Lower lobe of right lung (tissue), 2 donors: Measurements from ENCODE around the gene RNF31. TPM values are rescaled to one million over a fixed set of nuclear protein-coding genes. Genes with fewer than 3 reads are reported as not detected.
A peak's percentile ranks its signal among the peaks of the same experiment; 100 is the strongest.

Experiments used
- ATAC-seq, 2 donors: fragments of 200-7000 bp; cut with Tn5 transposase; one replicate each; pipeline ENCODE4 v1.9.1; 2020 to 2022; ENCODE audit warnings: mild to moderate bottlenecking in 2 of 2, moderate library complexity in 2 of 2
- DNase-seq: peaks from one replicate; pipeline ENCODE4 v3.0.0-alpha.2; 2020
- H3K27ac ChIP-seq: fragments of 200-600 bp; one replicate; pipeline ENCODE4 v1.8.0; 2022
- H3K27me3 ChIP-seq: fragments of 200-600 bp; one replicate; pipeline ENCODE4 v1.8.0; 2022; ENCODE audit warnings: low read depth
- H3K36me3 ChIP-seq: fragments of 200-600 bp; one replicate; pipeline ENCODE4 v1.8.0; 2022; ENCODE audit warnings: mild to moderate bottlenecking
- H3K4me1 ChIP-seq: fragments of 200-600 bp; one replicate; pipeline ENCODE4 v1.8.0; 2022
- H3K4me3 ChIP-seq: fragments of 200-600 bp; one replicate; pipeline ENCODE4 v1.8.0; 2022; ENCODE audit warnings: mild to moderate bottlenecking
- H3K9me3 ChIP-seq: fragments of 200-600 bp; one replicate; pipeline ENCODE4 v1.8.0; 2022
- CTCF ChIP-seq: fragments of 200-600 bp; IDR thresholded peaks from one replicate; pipeline ENCODE4 v1.8.0; 2022; ENCODE audit warnings: antibody characterized with exemption, mild to moderate bottlenecking
- intact Hi-C: fragments of 100-400 bp; cut with DNase I; formaldehyde crosslinking; loops from one replicate; pipeline ENCODE4 v1.11.0; 2022
- total RNA-seq: library from RNA; stranded (reverse); fragmentation: NEBNext Ultra II Directional; extraction: Animal tissue kit (Norgen Biotek cat#: 25700); gene quantifications from one replicate; pipeline ENCODE4 v1.2.1, GENCODE V29; 2021
- donor health status: DM: no; HTN: yes; CAD: no; lungs with severe emphysema.

Gene RNF31
- total RNA-seq, 1 donor from 2014 or later = 67.3 TPM

- H3K9me3 ChIP-seq = no peaks in the 10 kb centered on the region
These were observed 38.9 kb upstream of the RNF31 start for GRCh38 chr14:24108336-24108874.

GRCh38 chr14:24110060-24110459 lies 37.2 kb upstream of the RNF31 start:
- no peak overlapping the region for H3K4me3 ChIP-seq
- no peaks in the 10 kb centered on the region for H3K36me3 ChIP-seq
- peak overlapping the region; percentile 61 for H3K27ac ChIP-seq
- peak; percentile 59 for DNase-seq
- peaks cover 27% of the 10 kb centered on the region for H3K4me1 ChIP-seq
- H3K27me3 ChIP-seq = no peaks in the 10 kb centered on the region
- intact Hi-C loops = no loop called here
- H3K9me3 ChIP-seq = no peaks in the 10 kb centered on the region
- ATAC-seq = no peak
- no peak for TF ChIP-seq CTCF

More at GRCh38 chr14:24108336-24108874, 38.9 kb upstream of the RNF31 start:
- ATAC-seq (no peak), DNase-seq (no peak)
- Histone ChIP-seq H3K27ac (peak overlapping the region; percentile 61), H3K27me3 (no peaks in the 10 kb centered on the region), H3K36me3 (peaks cover 5% of the 10 kb centered on the region), H3K4me3 (no peak overlapping the region), H3K4me1 (peaks cover 27% of the 10 kb centered on the region)
- intact Hi-C loops = no loop called here
- no peak for TF ChIP-seq CTCF

- Histone ChIP-seq H3K9me3 (no peaks in the 10 kb centered on the region), H3K4me1 (peaks cover 30% of the 10 kb centered on the region), H3K36me3 (no peaks in the 10 kb centered on the region), H3K27ac (no peak overlapping the region), H3K27me3 (no peaks in the 10 kb centered on the region), H3K4me3 (no peak overlapping the region)
- no peak for TF ChIP-seq CTCF
- intact Hi-C loops = no loop called here
- DNase-seq (no peak), ATAC-seq (no peak)
These were observed 36.8 kb upstream of the RNF31 start for GRCh38 chr14:24110523-24110922.

- DNase-seq (no peak), ATAC-seq (peak in 1 of 2 donors; percentile 0)
- intact Hi-C loops = no loop called here
These were observed 33.9 kb upstream of the RNF31 start for GRCh38 chr14:24113379-24113800.

GRCh38 chr14:24113801-24114531 lies 33.3 kb upstream of the RNF31 start:
- Histone ChIP-seq H3K36me3 (peaks cover 25% of the 10 kb centered on the region), H3K27me3 (no peaks in the 10 kb centered on the region), H3K27ac (peak overlapping the region; percentile 97), H3K4me3 (peak overlapping the region; percentile 77), H3K9me3 (no peaks in the 10 kb centered on the region), H3K4me1 (peaks cover 34% of the 10 kb centered on the region)
- peak; percentile 67 to 72 for ATAC-seq
- intact Hi-C loops = no loop called here
- peak; percentile 91 for DNase-seq
- no peak for TF ChIP-seq CTCF

More at GRCh38 chr14:24113379-24113800, 33.9 kb upstream of the RNF31 start:
- Histone ChIP-seq H3K4me1 (peaks cover 40% of the 10 kb centered on the region), H3K4me3 (peak overlapping the region; percentile 77), H3K36me3 (peaks cover 19% of the 10 kb centered on the region), H3K27me3 (no peaks in the 10 kb centered on the region), H3K9me3 (no peaks in the 10 kb centered on the region), H3K27ac (peak overlapping the region; percentile 97)
- TF ChIP-seq CTCF = no peak
